A549 (cell line): ENCODE data around the gene NPSR1. TPM values are rescaled to one million over a fixed set of nuclear protein-coding genes. Genes with fewer than 3 reads are reported as not detected.

Experiments
- ATAC-seq, 2 experiments: fragments of 200-7000 bp in 1 of 2; fragments of >200 bp in 1 of 2; cut with Nextera tagmentation in 1 of 2; cut with Tn5 transposase in 1 of 2; 3 replicates each; pipeline versions ENCODE4 v1.8.0 to v1.9.1; 2018 to 2020; ENCODE audit warnings: mild to moderate bottlenecking in 1 of 2, moderate library complexity in 1 of 2
- CTCF ChIA-PET: fragments of 300-600 bp; sonication (Branson Sonifier 250); formaldehyde crosslinking; extraction: SDS; loops from one replicate; lab custom pipeline; 2021; ENCODE audit warnings: antibody characterized with exemption, inconsistent platforms; lab: Yijun Ruan, JAX
- POLR2A ChIA-PET: fragments of 350-600 bp; formaldehyde crosslinking; extraction: SDS; loops from one replicate; lab custom pipeline; 2021; ENCODE audit warnings: antibody characterized with exemption, inconsistent platforms; lab: Yijun Ruan, JAX
- DNase-seq, 2 experiments: peaks; one replicate each; pipeline versions ENCODE4 v3.0.0 to v3.0.0-alpha.2; 2011 to 2016; ENCODE audit warnings: low read depth in 1 of 2, low spot score in 1 of 2
- FAIRE-seq: peaks from 2 replicates; lab custom pipeline; 2011; peaks lifted over from hg19 to GRCh38; lab: Jason Lieb, UNC
- H3K27ac ChIP-seq, 2 experiments: fragments of >200 bp; sonication (Bioruptor Twin); formaldehyde crosslinking; 3 replicates each; pipeline ENCODE4 v1.5.1; 2016 to 2017
- H3K4me1 ChIP-seq: fragments of >200 bp; sonication (Bioruptor Twin); formaldehyde crosslinking; 3 replicates; pipeline ENCODE4 v1.6.1; 2016
- H3K4me2 ChIP-seq: fragments of >200 bp; sonication (Bioruptor Twin); formaldehyde crosslinking; 3 replicates; pipeline ENCODE4 v1.6.1; 2016
- H3K4me3 ChIP-seq: fragments of >200 bp; sonication (Bioruptor Twin); formaldehyde crosslinking; 3 replicates; pipeline ENCODE4 v1.5.1; 2016
- H3K9me3 ChIP-seq: fragments of >200 bp; sonication (Bioruptor Twin); formaldehyde crosslinking; 3 replicates; pipeline ENCODE4 v1.6.1; 2016
- CEBPB ChIP-seq, 2 experiments: fragments of >200 bp in 1 of 2; sonication (Bioruptor Twin) in 1 of 2; formaldehyde crosslinking in 1 of 2; IDR thresholded peaks; 2 replicates each; pipeline ENCODE4 v1.6.1; 2012 to 2016
- CHD4 ChIP-seq: fragments of 200-600 bp; sonication (generic); IDR thresholded peaks from 2 replicates; pipeline ENCODE4 v1.6.1; 2016; ENCODE audit warnings: antibody characterized with exemption, mild to moderate bottlenecking, borderline replicate concordance
- EHMT2 ChIP-seq: fragments of 200-600 bp; sonication (generic); IDR thresholded peaks from 2 replicates; pipeline ENCODE4 v1.6.1; 2016; ENCODE audit warnings: antibody characterized with exemption, low read depth, mild to moderate bottlenecking, moderate library complexity
- ESRRA ChIP-seq: fragments of 150-350 bp; IDR thresholded peaks from 2 replicates; pipeline ENCODE4 v1.6.1; 2014; ENCODE audit warnings: mild to moderate bottlenecking, low read length, borderline replicate concordance
- FOSL2 ChIP-seq, 2 experiments: fragments of 450-650 bp in 1 of 2; fragments of >200 bp in 1 of 2; sonication (Bioruptor Twin) in 1 of 2; formaldehyde crosslinking; IDR thresholded peaks; 2 replicates each; pipeline versions ENCODE4 v1.5.0 to v1.6.1; 2016 to 2020; ENCODE audit warnings: mild to moderate bottlenecking in 1 of 2, moderate library complexity in 1 of 2
- HDAC2 ChIP-seq: fragments of 200-600 bp; sonication (generic); IDR thresholded peaks from 2 replicates; pipeline ENCODE4 v1.6.1; 2016
- HOXB5 ChIP-seq: fragments of 250-450 bp; sonication (Bioruptor Pico); IDR thresholded peaks from 2 replicates; pipeline ENCODE4 v1.5.0; 2020; ENCODE audit warnings: mild to moderate bottlenecking, moderate library complexity
- KDM5A ChIP-seq: fragments of 200-600 bp; sonication (generic); IDR thresholded peaks from 2 replicates; pipeline ENCODE4 v1.6.1; 2016; ENCODE audit warnings: antibody characterized with exemption, mild to moderate bottlenecking
- MAFK ChIP-seq: fragments of 450-650 bp; IDR thresholded peaks from 2 replicates; pipeline ENCODE4 v1.6.1; 2014; ENCODE audit not compliant: partially characterized antibody
- MYC ChIP-seq: IDR thresholded peaks from 2 replicates; pipeline ENCODE4 v1.6.1; 2012; ENCODE audit warnings: mild to moderate bottlenecking, inconsistent platforms, low read length, improper control_type of control experiment, borderline replicate concordance
- NR3C1 ChIP-seq: fragments of >200 bp; sonication (Bioruptor Twin); formaldehyde crosslinking; IDR thresholded peaks from 3 replicates; pipeline ENCODE4 v1.6.1; 2017
- POLR2A ChIP-seq: IDR thresholded peaks from 2 replicates; pipeline ENCODE4 v1.6.1; 2012; ENCODE audit warnings: mild to moderate bottlenecking, low read length
- RAD21 ChIP-seq, 2 experiments: fragments of >200 bp in 1 of 2; sonication (Bioruptor Twin) in 1 of 2; formaldehyde crosslinking in 1 of 2; IDR thresholded peaks in 1 of 2; conservative IDR thresholded peaks in 1 of 2; 2 replicates in 1 of 2; 3 replicates in 1 of 2; pipeline ENCODE4 v1.6.1; 2012 to 2018; ENCODE audit warnings: inconsistent platforms in 1 of 2
- RFX5 ChIP-seq: fragments of 450-650 bp; IDR thresholded peaks from 2 replicates; pipeline ENCODE4 v1.7.1; 2014; ENCODE audit warnings: antibody characterized with exemption, mild to moderate bottlenecking, moderate library complexity
- RNF2 ChIP-seq: fragments of 200-600 bp; sonication (generic); IDR thresholded peaks from 2 replicates; pipeline ENCODE4 v1.6.1; 2016; ENCODE audit warnings: low read depth, mild to moderate bottlenecking, antibody characterized with exemption, moderate library complexity, borderline replicate concordance
- SMC3 ChIP-seq: fragments of >200 bp; sonication (Bioruptor Twin); formaldehyde crosslinking; IDR thresholded peaks from 3 replicates; pipeline ENCODE4 v1.6.1; 2018; ENCODE audit warnings: inconsistent platforms
- SREBF2 ChIP-seq: fragments of 450-650 bp; IDR thresholded peaks from 2 replicates; pipeline ENCODE4 v1.6.1; 2014; ENCODE audit warnings: mild to moderate bottlenecking, moderate library complexity
- TFCP2L1 ChIP-seq: fragments of 250-450 bp; sonication (Bioruptor Pico); IDR thresholded peaks from 2 replicates; pipeline ENCODE4 v1.5.0; 2021; ENCODE audit warnings: mild to moderate bottlenecking
- TP53 ChIP-seq: fragments of 250-450 bp; sonication (Bioruptor Pico); IDR thresholded peaks from 2 replicates; pipeline ENCODE4 v1.5.0; 2021; ENCODE audit warnings: mild to moderate bottlenecking, moderate library complexity
- ZFP36 ChIP-seq: fragments of 450-650 bp; IDR thresholded peaks from 2 replicates; pipeline ENCODE4 v1.6.1; 2014; ENCODE audit warnings: borderline replicate concordance; ENCODE audit not compliant: partially characterized antibody
- ZSCAN20 ChIP-seq: fragments of 250-450 bp; sonication (Bioruptor Pico); IDR thresholded peaks from 2 replicates; pipeline ENCODE4 v1.8.0; 2022; ENCODE audit warnings: mild to moderate bottlenecking, moderate library complexity
- WGBS: methylation state at CpG from one replicate; pipeline ENCODE4 v1.1.6; 2017; ENCODE audit errors: missing lambda C conversion rate; 5-methylcytosine and 5-hydroxymethylcytosine counted together
- polyA plus RNA-seq, 4 experiments: library from polyadenylated mRNA; depleted of rRNA in 3 of 4; stranded (reverse); fragments of >200 nt; fragmentation: RNase III in 1 of 4; extraction: RNeasy Plus Mini Kit Qiagen cat#74134 plus additional on column Dnase treatment in 1 of 4; gene quantifications; 2 replicates in 3 of 4; 3 replicates in 1 of 4; pipeline ENCODE4 v1.2.3, GENCODE V29; 2011 to 2017
- TF ChIP-seq, protein P1 (sequence below): fragments of 250-450 bp; sonication (Bioruptor Pico); IDR thresholded peaks from 2 replicates; pipeline ENCODE4 v1.5.0; 2021; ENCODE audit warnings: mild to moderate bottlenecking, moderate library complexity, borderline replicate concordance
- TF ChIP-seq, protein P2 (sequence below): fragments of 150-350 bp; IDR thresholded peaks from 2 replicates; pipeline ENCODE4 v1.6.1; 2014; ENCODE audit warnings: low read depth, mild to moderate bottlenecking, low read length
- TF ChIP-seq, protein P3 (sequence below): fragments of 200-600 bp; sonication (generic); IDR thresholded peaks from 2 replicates; pipeline ENCODE4 v1.6.1; 2016; ENCODE audit warnings: antibody characterized with exemption, mild to moderate bottlenecking, moderate library complexity
- TF ChIP-seq, protein P4 (sequence below): IDR thresholded peaks from 2 replicates; pipeline ENCODE4 v1.6.1; 2012
- TF ChIP-seq, protein P5 (sequence below): fragments of 250-450 bp; sonication (Bioruptor Pico); IDR thresholded peaks from 2 replicates; pipeline ENCODE4 v1.5.0; 2020; ENCODE audit warnings: low read depth, mild to moderate bottlenecking, moderate library complexity
- TF ChIP-seq, protein P6 (sequence below): IDR thresholded peaks from 2 replicates; pipeline ENCODE4 v1.6.1; 2012; ENCODE audit warnings: low read depth, borderline replicate concordance

NPSR1 gene
- polyA plus RNA-seq, 2 of the 4 experiments (the other 2 are of a cell fraction): not detected

DNA sequence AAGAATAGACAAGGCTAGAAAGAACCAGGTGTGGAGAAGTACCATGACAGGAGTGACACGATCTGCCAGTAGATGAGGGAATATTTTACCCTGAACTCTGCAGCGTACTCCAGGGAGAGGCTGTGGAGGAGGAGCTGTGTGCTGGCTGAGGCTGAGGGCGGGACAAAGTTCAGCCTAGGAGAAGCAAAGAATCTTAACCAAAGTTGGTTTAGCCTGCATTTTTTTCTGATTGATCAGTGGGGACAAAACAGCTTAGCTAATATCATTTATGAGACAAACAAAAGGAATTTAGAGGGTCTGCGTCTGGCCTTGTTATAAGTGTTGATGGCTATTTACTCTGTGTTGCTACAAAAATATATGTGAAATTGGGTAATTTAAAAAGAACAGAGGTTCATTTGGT lies 5.2 kb upstream of the NPSR1 start:
- no peak for FAIRE-seq
- CTCF ChIA-PET: interaction anchor here (1.2 kb wide), 1 partner anchor 9 kb away, joined by 5 read pairs; no protein-coding TSS in a partner anchor

DNA sequence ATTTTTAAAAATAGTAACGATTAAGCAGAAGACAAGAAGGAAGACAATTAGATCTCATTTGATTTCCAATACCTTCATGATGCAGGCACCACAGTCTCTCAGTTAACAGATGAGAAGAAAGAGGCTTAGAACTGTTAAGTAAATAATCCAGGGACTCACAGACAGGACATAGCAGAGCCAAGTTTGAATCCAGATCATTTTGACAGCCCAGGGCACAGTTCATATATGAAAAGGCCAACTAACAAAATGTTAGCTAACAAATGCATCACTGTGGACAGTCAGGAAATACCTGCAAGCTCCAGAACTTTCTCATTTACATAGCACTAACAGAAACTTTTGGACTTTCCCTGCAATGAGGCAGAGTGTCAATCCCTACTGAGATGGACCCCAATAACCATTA lies 4.2 kb upstream of the NPSR1 start:
- WGBS: 74% methylated on average over 1 of the region's 1 CpG
- DNase-seq (no peak), FAIRE-seq (no peak), ATAC-seq (no peak)
- POLR2A ChIA-PET: no interaction called here
- no peak overlapping the region for H3K27ac ChIP-seq
- H3K9me3 ChIP-seq: no peaks in the 10 kb centered on the region
- 0 out of 3 replicates have a peak, but pooled peaks cover 4% of the 10 kb centered on the region for H3K4me1 ChIP-seq
- CTCF ChIA-PET: interaction anchor here (1.2 kb wide), 1 partner anchor 10 kb away, joined by 5 read pairs; no protein-coding TSS in a partner anchor
- H3K4me3 ChIP-seq: no peak overlapping the region
- no peak overlapping the region for H3K4me2 ChIP-seq
- no peak for TF ChIP-seq CHD4
- TF ChIP-seq, protein P1, sequence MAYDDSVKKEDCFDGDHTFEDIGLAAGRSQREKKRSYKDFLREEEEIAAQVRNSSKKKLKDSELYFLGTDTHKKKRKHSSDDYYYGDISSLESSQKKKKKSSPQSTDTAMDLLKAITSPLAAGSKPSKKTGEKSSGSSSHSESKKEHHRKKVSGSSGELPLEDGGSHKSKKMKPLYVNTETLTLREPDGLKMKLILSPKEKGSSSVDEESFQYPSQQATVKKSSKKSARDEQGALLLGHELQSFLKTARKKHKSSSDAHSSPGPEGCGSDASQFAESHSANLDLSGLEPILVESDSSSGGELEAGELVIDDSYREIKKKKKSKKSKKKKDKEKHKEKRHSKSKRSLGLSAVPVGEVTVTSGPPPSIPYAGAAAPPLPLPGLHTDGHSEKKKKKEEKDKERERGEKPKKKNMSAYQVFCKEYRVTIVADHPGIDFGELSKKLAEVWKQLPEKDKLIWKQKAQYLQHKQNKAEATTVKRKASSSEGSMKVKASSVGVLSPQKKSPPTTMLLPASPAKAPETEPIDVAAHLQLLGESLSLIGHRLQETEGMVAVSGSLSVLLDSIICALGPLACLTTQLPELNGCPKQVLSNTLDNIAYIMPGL: no peak
- TF ChIP-seq, protein P2, sequence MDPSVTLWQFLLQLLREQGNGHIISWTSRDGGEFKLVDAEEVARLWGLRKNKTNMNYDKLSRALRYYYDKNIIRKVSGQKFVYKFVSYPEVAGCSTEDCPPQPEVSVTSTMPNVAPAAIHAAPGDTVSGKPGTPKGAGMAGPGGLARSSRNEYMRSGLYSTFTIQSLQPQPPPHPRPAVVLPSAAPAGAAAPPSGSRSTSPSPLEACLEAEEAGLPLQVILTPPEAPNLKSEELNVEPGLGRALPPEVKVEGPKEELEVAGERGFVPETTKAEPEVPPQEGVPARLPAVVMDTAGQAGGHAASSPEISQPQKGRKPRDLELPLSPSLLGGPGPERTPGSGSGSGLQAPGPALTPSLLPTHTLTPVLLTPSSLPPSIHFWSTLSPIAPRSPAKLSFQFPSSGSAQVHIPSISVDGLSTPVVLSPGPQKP: no peak
- TF ChIP-seq RAD21 (conservative IDR thresholded peaks at IDR 0.05 in 1 of 2, IDR thresholded peaks at IDR 0.05 in 1 of 2): no peak
- TF ChIP-seq POLR2A: no peak
- TF ChIP-seq, protein P3, sequence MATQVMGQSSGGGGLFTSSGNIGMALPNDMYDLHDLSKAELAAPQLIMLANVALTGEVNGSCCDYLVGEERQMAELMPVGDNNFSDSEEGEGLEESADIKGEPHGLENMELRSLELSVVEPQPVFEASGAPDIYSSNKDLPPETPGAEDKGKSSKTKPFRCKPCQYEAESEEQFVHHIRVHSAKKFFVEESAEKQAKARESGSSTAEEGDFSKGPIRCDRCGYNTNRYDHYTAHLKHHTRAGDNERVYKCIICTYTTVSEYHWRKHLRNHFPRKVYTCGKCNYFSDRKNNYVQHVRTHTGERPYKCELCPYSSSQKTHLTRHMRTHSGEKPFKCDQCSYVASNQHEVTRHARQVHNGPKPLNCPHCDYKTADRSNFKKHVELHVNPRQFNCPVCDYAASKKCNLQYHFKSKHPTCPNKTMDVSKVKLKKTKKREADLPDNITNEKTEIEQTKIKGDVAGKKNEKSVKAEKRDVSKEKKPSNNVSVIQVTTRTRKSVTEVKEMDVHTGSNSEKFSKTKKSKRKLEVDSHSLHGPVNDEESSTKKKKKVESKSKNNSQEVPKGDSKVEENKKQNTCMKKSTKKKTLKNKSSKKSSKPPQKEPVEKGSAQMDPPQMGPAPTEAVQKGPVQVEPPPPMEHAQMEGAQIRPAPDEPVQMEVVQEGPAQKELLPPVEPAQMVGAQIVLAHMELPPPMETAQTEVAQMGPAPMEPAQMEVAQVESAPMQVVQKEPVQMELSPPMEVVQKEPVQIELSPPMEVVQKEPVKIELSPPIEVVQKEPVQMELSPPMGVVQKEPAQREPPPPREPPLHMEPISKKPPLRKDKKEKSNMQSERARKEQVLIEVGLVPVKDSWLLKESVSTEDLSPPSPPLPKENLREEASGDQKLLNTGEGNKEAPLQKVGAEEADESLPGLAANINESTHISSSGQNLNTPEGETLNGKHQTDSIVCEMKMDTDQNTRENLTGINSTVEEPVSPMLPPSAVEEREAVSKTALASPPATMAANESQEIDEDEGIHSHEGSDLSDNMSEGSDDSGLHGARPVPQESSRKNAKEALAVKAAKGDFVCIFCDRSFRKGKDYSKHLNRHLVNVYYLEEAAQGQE: no peak
- no peak for TF ChIP-seq CEBPB (IDR thresholded peaks at IDR 0.05)
- no peak for TF ChIP-seq TFCP2L1 (CRISPR knock-in tag)
- TF ChIP-seq RNF2: no peak
- TF ChIP-seq, protein P4, sequence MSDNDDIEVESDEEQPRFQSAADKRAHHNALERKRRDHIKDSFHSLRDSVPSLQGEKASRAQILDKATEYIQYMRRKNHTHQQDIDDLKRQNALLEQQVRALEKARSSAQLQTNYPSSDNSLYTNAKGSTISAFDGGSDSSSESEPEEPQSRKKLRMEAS: no peak
- no peak for TF ChIP-seq FOSL2 (IDR thresholded peaks at IDR 0.05)
- no peak for TF ChIP-seq FOSL2 (CRISPR knock-in tag; IDR thresholded peaks at IDR 0.05)
- no peak for TF ChIP-seq SREBF2

More for the DNA sequence above, 5.2 kb upstream of the NPSR1 start:
- 0 out of 3 replicates have a peak, but pooled peaks cover 4% of the 10 kb centered on the region for H3K4me1 ChIP-seq
- H3K27ac ChIP-seq: no peak overlapping the region
- TF ChIP-seq MAFK (no peak), SREBF2 (no peak), KDM5A (no peak), HOXB5 (CRISPR knock-in tag) (no peak), SMC3 (no peak), MYC (no peak), FOSL2 (IDR thresholded peaks at IDR 0.05) (no peak), FOSL2 (CRISPR knock-in tag; IDR thresholded peaks at IDR 0.05) (no peak), TFCP2L1 (CRISPR knock-in tag) (no peak), TP53 (CRISPR knock-in tag) (no peak), ZSCAN20 (CRISPR knock-in tag) (no peak), ZFP36 (no peak), ESRRA (no peak), NR3C1 (no peak), HDAC2 (no peak), EHMT2 (no peak), RFX5 (no peak)
- TF ChIP-seq, protein P5, sequence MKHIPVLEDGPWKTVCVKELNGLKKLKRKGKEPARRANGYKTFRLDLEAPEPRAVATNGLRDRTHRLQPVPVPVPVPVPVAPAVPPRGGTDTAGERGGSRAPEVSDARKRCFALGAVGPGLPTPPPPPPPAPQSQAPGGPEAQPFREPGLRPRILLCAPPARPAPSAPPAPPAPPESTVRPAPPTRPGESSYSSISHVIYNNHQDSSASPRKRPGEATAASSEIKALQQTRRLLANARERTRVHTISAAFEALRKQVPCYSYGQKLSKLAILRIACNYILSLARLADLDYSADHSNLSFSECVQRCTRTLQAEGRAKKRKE (CRISPR knock-in tag): no peak
- TF ChIP-seq, protein P3: no peak
- TF ChIP-seq, protein P6, sequence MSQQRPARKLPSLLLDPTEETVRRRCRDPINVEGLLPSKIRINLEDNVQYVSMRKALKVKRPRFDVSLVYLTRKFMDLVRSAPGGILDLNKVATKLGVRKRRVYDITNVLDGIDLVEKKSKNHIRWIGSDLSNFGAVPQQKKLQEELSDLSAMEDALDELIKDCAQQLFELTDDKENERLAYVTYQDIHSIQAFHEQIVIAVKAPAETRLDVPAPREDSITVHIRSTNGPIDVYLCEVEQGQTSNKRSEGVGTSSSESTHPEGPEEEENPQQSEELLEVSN: no peak
- POLR2A ChIA-PET: no interaction called here
- ATAC-seq (no peak), DNase-seq (no peak)
- no peak overlapping the region for H3K4me2 ChIP-seq
- 49% methylated on average over 4 of the region's 4 CpGs for WGBS
- H3K9me3 ChIP-seq: no peaks in the 10 kb centered on the region
- no peak overlapping the region for H3K4me3 ChIP-seq
